ENCODE data around the gene CHN2.

Gene CHN2

GRCh38 chr7:29189743-29190201 lies 4.8 kb upstream of the CHN2 start:
- Histone ChIP-seq H3K27ac (no peak overlapping the region), H3K4me1 (peaks cover 0 to 11% (median 10%) of the 10 kb centered on the region in 4 donors), H3K4me3 (no peak overlapping the region), H3K27me3 (peaks cover 0 to 25% of the 10 kb centered on the region in 2 donors), H3K36me3 (no peaks in the 10 kb centered on the region), H3K9me3 (no peaks in the 10 kb centered on the region)
- peak in 1 of 2 donors; percentile 43 for DNase-seq
- TF ChIP-seq, protein P1, sequence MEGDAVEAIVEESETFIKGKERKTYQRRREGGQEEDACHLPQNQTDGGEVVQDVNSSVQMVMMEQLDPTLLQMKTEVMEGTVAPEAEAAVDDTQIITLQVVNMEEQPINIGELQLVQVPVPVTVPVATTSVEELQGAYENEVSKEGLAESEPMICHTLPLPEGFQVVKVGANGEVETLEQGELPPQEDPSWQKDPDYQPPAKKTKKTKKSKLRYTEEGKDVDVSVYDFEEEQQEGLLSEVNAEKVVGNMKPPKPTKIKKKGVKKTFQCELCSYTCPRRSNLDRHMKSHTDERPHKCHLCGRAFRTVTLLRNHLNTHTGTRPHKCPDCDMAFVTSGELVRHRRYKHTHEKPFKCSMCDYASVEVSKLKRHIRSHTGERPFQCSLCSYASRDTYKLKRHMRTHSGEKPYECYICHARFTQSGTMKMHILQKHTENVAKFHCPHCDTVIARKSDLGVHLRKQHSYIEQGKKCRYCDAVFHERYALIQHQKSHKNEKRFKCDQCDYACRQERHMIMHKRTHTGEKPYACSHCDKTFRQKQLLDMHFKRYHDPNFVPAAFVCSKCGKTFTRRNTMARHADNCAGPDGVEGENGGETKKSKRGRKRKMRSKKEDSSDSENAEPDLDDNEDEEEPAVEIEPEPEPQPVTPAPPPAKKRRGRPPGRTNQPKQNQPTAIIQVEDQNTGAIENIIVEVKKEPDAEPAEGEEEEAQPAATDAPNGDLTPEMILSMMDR (IDR thresholded peaks at IDR 0.05), result peak; percentile 52 to 56
- intact Hi-C loops (cut with DNase I; ENCODE audit: low total_unique reads), result loop anchor here (10.0 kb wide), 1 partner anchor 215 kb away; no protein-coding TSS in a partner anchor

GRCh38 chr7:29190349-29191045 lies 4.1 kb upstream of the CHN2 start:
- Histone ChIP-seq H3K27me3 (peaks cover 0 to 29% of the 10 kb centered on the region in 2 donors), H3K27ac (no peak overlapping the region), H3K4me1 (peaks cover 0 to 18% (median 15%) of the 10 kb centered on the region in 4 donors), H3K9me3 (no peaks in the 10 kb centered on the region), H3K36me3 (no peaks in the 10 kb centered on the region), H3K4me3 (no peak overlapping the region)
- intact Hi-C loops (cut with DNase I; ENCODE audit: low total_unique reads), result no loop called here
- no peak for DNase-seq
- TF ChIP-seq, protein P1 (IDR thresholded peaks at IDR 0.05), result no peak

DNA sequence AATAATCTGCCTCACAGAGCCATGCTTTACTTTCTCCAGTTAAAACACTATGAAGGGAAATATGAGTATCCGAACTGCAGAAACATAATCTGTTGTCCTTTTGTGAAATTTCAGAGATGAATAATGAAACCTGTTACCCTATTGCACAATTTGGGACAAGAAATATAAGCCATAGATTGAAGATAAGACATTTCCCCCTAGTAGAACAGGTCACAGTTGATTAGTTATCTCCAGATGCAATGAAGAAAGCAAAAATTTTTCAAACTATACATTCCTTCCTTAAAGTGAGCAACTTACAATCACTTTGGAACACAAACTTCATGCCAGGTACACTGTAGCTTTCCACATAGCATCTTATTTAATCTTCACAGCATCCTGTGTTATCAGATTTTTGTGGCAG lies 2.3 kb upstream of the CHN2 start:
- Histone ChIP-seq H3K27me3 (peaks cover 0 to 31% of the 10 kb centered on the region in 2 donors), H3K36me3 (no peaks in the 10 kb centered on the region), H3K27ac (no peak overlapping the region), H3K4me3 (no peak overlapping the region), H3K4me1 (peaks cover 0 to 18% (median 16%) of the 10 kb centered on the region in 4 donors), H3K9me3 (no peaks in the 10 kb centered on the region)
- intact Hi-C loops (cut with DNase I; ENCODE audit: low total_unique reads), result no loop called here
- DNase-seq, result no peak
- TF ChIP-seq, protein P1 (IDR thresholded peaks at IDR 0.05), result no peak

GRCh38 chr7:29192811-29193210 lies 1.8 kb upstream of the CHN2 start:
- Histone ChIP-seq H3K4me1 (peaks cover 0 to 18% (median 16%) of the 10 kb centered on the region in 4 donors), H3K27me3 (peaks cover 0 to 31% of the 10 kb centered on the region in 2 donors), H3K27ac (no peak overlapping the region), H3K9me3 (no peaks in the 10 kb centered on the region), H3K4me3 (no peak overlapping the region), H3K36me3 (no peaks in the 10 kb centered on the region)
- TF ChIP-seq, protein P1 (IDR thresholded peaks at IDR 0.05), result no peak
- DNase-seq, result no peak
- intact Hi-C loops (cut with DNase I; ENCODE audit: low total_unique reads), result no loop called here

- DNase-seq, result no peak
- TF ChIP-seq, protein P1 (IDR thresholded peaks at IDR 0.05), result no peak
- H3K36me3 ChIP-seq, result no peaks in the 10 kb centered on the region
- intact Hi-C loops (cut with DNase I; ENCODE audit: low total_unique reads), result no loop called here
- H3K27me3 ChIP-seq, result peaks cover 0 to 31% of the 10 kb centered on the region in 2 donors
- peak overlapping the region; percentile 50 to 62 for H3K4me3 ChIP-seq
- H3K9me3 ChIP-seq, result no peaks in the 10 kb centered on the region
- H3K27ac ChIP-seq, result no peak overlapping the region
- peaks cover 0 to 18% (median 16%) of the 10 kb centered on the region in 4 donors for H3K4me1 ChIP-seq
Observed at GRCh38 chr7:29193316-29194205, 1.0 kb upstream of the CHN2 start.

All from tibial artery (tissue), 4 donors.